ENCODE results near the gene ADNP. TPM values are rescaled to one million over a fixed set of nuclear protein-coding genes. Genes with fewer than 3 reads are reported as not detected.
A peak's percentile ranks its signal among the peaks of the same experiment; 100 is the strongest.

ADNP gene
- total and polyA plus RNA-seq, 2 of the 13 experiments (the other 11 are each of a cell fraction or from before 2014, with no cell fraction given), result 21.0 to 21.5 TPM

- no peak; the same call in 1 of the 2 replicates for TF ChIP-seq TFDP1 (CRISPR knock-in tag; IDR thresholded peaks at IDR 0.05; ENCODE audit: borderline replicate concordance)
- TF ChIP-seq THAP11 (CRISPR knock-in tag; IDR thresholded peaks at IDR 0.05), result peak; percentile 73; the same call in 1 of the 2 replicates
- no peak for TF ChIP-seq RAD51 (IDR thresholded peaks at IDR 0.05; ENCODE audit: borderline replicate concordance)
- peak; percentile 94 for TF ChIP-seq ZNF691 (CRISPR knock-in tag; IDR thresholded peaks at IDR 0.05; ENCODE audit: borderline replicate concordance, low read depth)
- TF ChIP-seq ZNF782 (CRISPR knock-in tag; IDR thresholded peaks at IDR 0.05; ENCODE audit: borderline replicate concordance), result 0 out of 2 replicates have a peak, but pooled peaks have one; percentile 62
- TF ChIP-seq ZFP91 (CRISPR knock-in tag; IDR thresholded peaks at IDR 0.05; ENCODE audit: borderline replicate concordance), result 0 out of 2 replicates have a peak, but pooled peaks have one; percentile 12
- no peak for TF ChIP-seq KLF13 (CRISPR knock-in tag; IDR thresholded peaks at IDR 0.05)
- TF ChIP-seq MLX (CRISPR knock-in tag; IDR thresholded peaks at IDR 0.05), result no peak
- TF ChIP-seq HNF1B (CRISPR knock-in tag; IDR thresholded peaks at IDR 0.05), result 0 out of 2 replicates have a peak, but pooled peaks have one; percentile 37
- TF ChIP-seq NONO (IDR thresholded peaks at IDR 0.05), result no peak
- TF ChIP-seq NONO (CRISPR knock-in tag; conservative IDR thresholded peaks at IDR 0.05), result no peak; the same call in 1 of the 2 replicates
- TF ChIP-seq ZFP82 (CRISPR knock-in tag; IDR thresholded peaks at IDR 0.05; ENCODE audit: borderline replicate concordance), result no peak
- no peak for TF ChIP-seq FOXC1 (CRISPR knock-in tag; IDR thresholded peaks at IDR 0.05; ENCODE audit: borderline replicate concordance)
- TF ChIP-seq JUN (CRISPR knock-in tag; IDR thresholded peaks at IDR 0.05), result peak; percentile 60; the same call in 1 of the 2 replicates
- TF ChIP-seq ZNF207 (IDR thresholded peaks at IDR 0.05; ENCODE audit: borderline replicate concordance), result no peak
- TF ChIP-seq MIER3 (CRISPR knock-in tag; IDR thresholded peaks at IDR 0.05; ENCODE audit: borderline replicate concordance), result no peak
- TF ChIP-seq FOSL2 (CRISPR knock-in tag; IDR thresholded peaks at IDR 0.05), result peak; percentile 64
- TF ChIP-seq ZKSCAN5 (CRISPR knock-in tag; IDR thresholded peaks at IDR 0.05), result no peak
- no peak for TF ChIP-seq ZNF382 (CRISPR knock-in tag; IDR thresholded peaks at IDR 0.05; ENCODE audit: borderline replicate concordance)
- TF ChIP-seq KAT2B (IDR thresholded peaks at IDR 0.05; ENCODE audit: borderline replicate concordance, low read depth, low read length), result no peak
- no peak for TF ChIP-seq MAFK (conservative IDR thresholded peaks at IDR 0.05 in 1 of 2, IDR thresholded peaks at IDR 0.05 in 1 of 2; ENCODE audit: low read length in 2 of 2)
- peak; percentile 27; the same call in 1 of the 2 replicates for TF ChIP-seq PHF8 (CRISPR knock-in tag; IDR thresholded peaks at IDR 0.05)
- TF ChIP-seq ZSCAN29 (CRISPR knock-in tag; conservative IDR thresholded peaks at IDR 0.05), result no peak
- 0 out of 2 replicates have a peak, but pooled peaks have one; percentile 40 for TF ChIP-seq NFKBIZ (CRISPR knock-in tag; IDR thresholded peaks at IDR 0.05)
- TF ChIP-seq EED (CRISPR knock-in tag; IDR thresholded peaks at IDR 0.05), result no peak
These were observed at the start of gene ADNP (continued) for GRCh38 chr20:50931306-50932015.

Data from HepG2 (cell line).